NB4 (cell line): ENCODE data around the gene NALCN.

Experiments
- POLR2A ChIP-seq: IDR thresholded peaks from 2 replicates; pipeline ENCODE4 v1.6.1; 2011; ENCODE audit warnings: mild to moderate bottlenecking; ENCODE audit not compliant: insufficient read length; ENCODE audit errors: extremely low read depth
- TF ChIP-seq, protein P1 (sequence below): IDR thresholded peaks from one replicate; pipeline ENCODE4 v1.5.1; 2012; ENCODE audit warnings: low read depth, low read length

DNA sequence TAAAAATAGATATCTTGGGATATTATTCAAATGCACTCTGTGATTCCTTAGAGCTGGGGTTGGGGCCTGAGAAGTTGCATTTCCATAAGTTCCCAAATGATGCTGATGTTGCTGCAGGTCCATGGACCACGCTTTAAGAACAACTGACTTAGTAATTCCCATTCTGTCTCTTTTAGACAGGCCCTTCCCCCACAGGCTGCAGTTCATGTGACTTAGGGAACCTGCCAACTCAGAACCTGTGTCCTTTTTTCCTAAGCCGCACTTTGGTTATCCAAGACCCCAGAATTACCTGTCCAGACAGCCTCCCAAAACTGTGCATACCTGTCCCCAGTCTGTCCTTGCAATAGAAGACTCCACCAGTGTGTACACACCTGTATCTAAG lies 34.4 kb upstream of the NALCN start:
- TF ChIP-seq, protein P1, sequence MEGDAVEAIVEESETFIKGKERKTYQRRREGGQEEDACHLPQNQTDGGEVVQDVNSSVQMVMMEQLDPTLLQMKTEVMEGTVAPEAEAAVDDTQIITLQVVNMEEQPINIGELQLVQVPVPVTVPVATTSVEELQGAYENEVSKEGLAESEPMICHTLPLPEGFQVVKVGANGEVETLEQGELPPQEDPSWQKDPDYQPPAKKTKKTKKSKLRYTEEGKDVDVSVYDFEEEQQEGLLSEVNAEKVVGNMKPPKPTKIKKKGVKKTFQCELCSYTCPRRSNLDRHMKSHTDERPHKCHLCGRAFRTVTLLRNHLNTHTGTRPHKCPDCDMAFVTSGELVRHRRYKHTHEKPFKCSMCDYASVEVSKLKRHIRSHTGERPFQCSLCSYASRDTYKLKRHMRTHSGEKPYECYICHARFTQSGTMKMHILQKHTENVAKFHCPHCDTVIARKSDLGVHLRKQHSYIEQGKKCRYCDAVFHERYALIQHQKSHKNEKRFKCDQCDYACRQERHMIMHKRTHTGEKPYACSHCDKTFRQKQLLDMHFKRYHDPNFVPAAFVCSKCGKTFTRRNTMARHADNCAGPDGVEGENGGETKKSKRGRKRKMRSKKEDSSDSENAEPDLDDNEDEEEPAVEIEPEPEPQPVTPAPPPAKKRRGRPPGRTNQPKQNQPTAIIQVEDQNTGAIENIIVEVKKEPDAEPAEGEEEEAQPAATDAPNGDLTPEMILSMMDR, result no peak
- TF ChIP-seq POLR2A, result no peak
